ENCODE measurements around the gene ANO6.
"Not testable (repeated sequence)": the region's sequence is repeated elsewhere in the genome, so short reads cannot be mapped to it uniquely, and the experiment has no call there.

The ANO6 gene

GRCh38 chr12:45348311-45348710 is 132.4 kb downstream of the ANO6 start:
- DNase-seq (ENCODE audit: low spot score), result no peak

- no peak for DNase-seq (ENCODE audit: low spot score)
Observed at GRCh38 chr12:45348986-45349385, 133.1 kb downstream of the ANO6 start.

GRCh38 chr12:45349916-45350315 is 134.0 kb downstream of the ANO6 start:
- DNase-seq (ENCODE audit: low spot score), result no peak

- no peak for DNase-seq (ENCODE audit: low spot score)
Observed at GRCh38 chr12:45350861-45351260, 135.0 kb downstream of the ANO6 start.

GRCh38 chr12:45351921-45352670 is 136.2 kb downstream of the ANO6 start:
- no peak for DNase-seq (ENCODE audit: low spot score)

- no peak for DNase-seq (ENCODE audit: low spot score)
Observed at GRCh38 chr12:45353944-45354343, 138.0 kb downstream of the ANO6 start.

GRCh38 chr12:45354399-45354798 is 138.5 kb downstream of the ANO6 start:
- no peak for DNase-seq (ENCODE audit: low spot score)

GRCh38 chr12:45355730-45356129 is 139.8 kb downstream of the ANO6 start:
- no peak for DNase-seq (ENCODE audit: low spot score)

- DNase-seq (ENCODE audit: low spot score), result no peak
Observed at GRCh38 chr12:45356822-45357538, 141.1 kb downstream of the ANO6 start.

GRCh38 chr12:45357539-45358417 is 141.9 kb downstream of the ANO6 start:
- no peak for DNase-seq (ENCODE audit: low spot score)

GRCh38 chr12:45362291-45362690 is 146.4 kb downstream of the ANO6 start:
- no peak for DNase-seq (ENCODE audit: low spot score)

- no peak for DNase-seq (ENCODE audit: low spot score)
Observed at GRCh38 chr12:45363903-45364302, 148.0 kb downstream of the ANO6 start.

GRCh38 chr12:45368841-45369489 is 153.1 kb downstream of the ANO6 start:
- no peak for DNase-seq (ENCODE audit: low spot score)

- no peak for DNase-seq (ENCODE audit: low spot score)
Observed at GRCh38 chr12:45377815-45378214, 161.9 kb downstream of the ANO6 start.

GRCh38 chr12:45379261-45379660 is 163.4 kb downstream of the ANO6 start:
- peak; percentile 39 for DNase-seq (ENCODE audit: low spot score)

- no peak for DNase-seq (ENCODE audit: low spot score)
Observed at GRCh38 chr12:45381351-45381750, 165.5 kb downstream of the ANO6 start.

GRCh38 chr12:45388545-45388944 is 172.7 kb downstream of the ANO6 start:
- peak; percentile 39 for DNase-seq (ENCODE audit: low spot score)

GRCh38 chr12:45389426-45389825 is 173.5 kb downstream of the ANO6 start:
- no peak for DNase-seq (ENCODE audit: low spot score)

- not testable (repeated sequence) for DNase-seq (ENCODE audit: low spot score)
Observed at GRCh38 chr12:45397499-45397898, 181.6 kb downstream of the ANO6 start.

GRCh38 chr12:45398552-45398951 is 182.7 kb downstream of the ANO6 start:
- DNase-seq (ENCODE audit: low spot score), result no peak

- DNase-seq (ENCODE audit: low spot score), result no peak
Observed at GRCh38 chr12:45400991-45401390, 185.1 kb downstream of the ANO6 start.

GRCh38 chr12:45402288-45402687 is 186.4 kb downstream of the ANO6 start:
- no peak for DNase-seq (ENCODE audit: low spot score)

Measured in COLO829 (cell line).